NCI-H2107 treated with DMSO at 0.1 percent for 48 hours (cell line): ENCODE data around the gene MYH14.

Experiments
- DNase-seq: peaks from one replicate; lab custom pipeline; 2025; ENCODE audit not compliant: unreplicated experiment; lab: John Stamatoyannopoulos, UW

The MYH14 gene

DNA sequence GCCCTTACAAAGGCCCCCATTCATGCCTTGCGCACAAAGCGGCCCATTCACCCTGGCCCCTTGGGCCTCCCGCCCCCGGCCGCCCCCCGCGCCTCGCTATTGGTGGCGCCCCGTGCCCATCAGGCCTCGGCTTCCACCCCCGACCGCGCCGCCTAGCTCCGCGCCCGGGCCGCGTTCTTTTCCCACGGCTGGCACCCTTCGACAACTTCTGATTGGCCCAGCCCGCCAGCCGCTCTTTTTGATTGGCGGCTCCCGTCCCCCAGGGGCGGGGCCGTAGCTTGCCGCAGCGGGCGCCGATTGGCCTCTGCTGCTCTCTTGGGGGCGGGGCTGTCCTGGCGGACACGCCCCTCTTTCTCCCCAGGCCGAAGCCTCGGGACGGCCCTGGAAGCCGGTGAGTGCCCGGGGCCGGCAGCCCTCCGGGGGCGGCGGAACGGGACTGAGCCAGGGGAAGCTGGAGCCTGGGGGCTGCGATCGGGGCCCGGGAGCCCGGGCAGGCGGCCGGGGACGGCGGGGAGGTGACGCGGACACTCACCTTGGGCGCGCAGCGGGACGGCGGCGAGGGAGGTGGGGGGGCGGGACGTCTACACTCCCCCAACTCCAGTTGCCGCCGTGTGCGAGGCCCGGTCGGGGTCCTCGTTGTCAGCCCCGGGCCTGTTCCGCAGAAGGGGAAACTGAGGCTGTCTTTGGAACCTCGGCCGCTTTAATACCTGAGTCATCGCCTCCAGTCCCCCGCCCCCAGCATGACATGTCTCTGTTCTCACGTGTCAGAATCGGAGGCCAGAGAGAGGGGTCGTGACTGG lies at the start of gene MYH14:
Gene MYH14 (plus strand): TSS at position 342 of the 800 bp plus-strand sequence. CDS start 6,744 bp downstream, outside the sequence.
- DNase-seq: peak; percentile 59

DNA sequence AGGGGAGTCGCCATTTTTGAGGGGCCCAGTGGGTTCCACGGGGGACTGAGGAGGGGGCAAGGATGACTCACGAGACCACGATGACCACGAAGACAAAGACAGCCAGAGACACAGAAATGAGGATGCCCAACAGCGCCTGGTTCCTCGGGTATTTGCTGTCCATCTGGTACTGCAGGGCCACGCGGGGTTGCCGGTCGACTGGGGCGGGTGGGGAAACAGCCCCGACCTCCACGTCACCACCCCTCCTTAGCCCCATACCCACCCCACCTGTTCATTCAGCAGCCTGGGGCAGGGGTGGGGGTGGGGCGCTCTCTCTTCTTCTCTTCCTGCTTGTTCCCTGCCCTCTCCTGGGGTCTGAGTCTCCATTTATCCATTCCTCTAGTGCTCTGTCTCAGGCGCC lies 48.9 kb upstream of the MYH14 start:
- DNase-seq: no peak

DNA sequence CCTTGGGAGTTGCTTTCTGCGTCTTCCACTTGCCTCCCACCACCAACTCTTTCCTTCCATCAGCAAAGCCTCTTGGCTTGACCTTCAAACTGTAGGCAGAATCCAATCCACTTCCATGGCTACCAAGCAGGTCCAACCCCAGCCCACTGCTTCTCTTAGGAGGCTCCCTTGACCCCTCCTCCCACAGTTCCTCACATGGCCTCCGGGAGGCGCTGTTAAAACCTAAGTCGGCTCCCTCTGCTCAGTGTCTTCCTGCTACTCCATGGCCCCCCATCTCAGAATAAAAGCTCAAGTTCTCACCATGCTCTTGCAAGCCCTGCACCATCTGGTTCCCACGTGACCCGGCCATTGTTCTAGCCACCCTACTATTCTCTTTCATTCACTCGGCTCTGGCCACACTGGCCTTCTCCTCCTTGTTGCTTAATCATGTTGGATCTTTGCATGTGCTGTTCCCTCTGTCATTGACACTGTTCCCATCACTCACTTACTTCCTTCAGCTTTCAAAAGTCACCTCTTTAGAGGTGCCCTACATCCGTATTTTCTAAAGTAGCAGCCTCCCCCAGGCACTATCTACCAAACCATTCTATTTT lies 47.8 kb upstream of the MYH14 start:
- no peak for DNase-seq

DNA sequence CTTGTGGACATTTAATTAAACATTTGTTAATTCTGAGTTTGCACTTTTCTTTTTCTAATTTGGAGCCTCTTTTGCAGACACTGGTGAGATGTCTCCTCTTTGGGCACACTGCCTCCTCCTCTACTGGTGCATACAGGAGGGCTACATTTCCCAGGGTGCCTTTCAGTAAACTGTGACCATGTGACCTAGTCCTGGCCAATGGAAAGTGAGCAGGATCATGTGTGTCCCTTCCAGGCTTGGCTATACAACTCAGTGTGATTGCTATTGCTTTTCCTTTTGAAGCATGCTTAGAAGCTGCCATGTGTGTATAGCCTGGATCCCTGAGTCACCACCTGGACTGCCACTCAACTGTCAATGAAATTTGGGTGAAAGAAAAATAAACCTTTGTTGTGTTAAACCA lies 44.8 kb upstream of the MYH14 start:
- DNase-seq: no peak

DNA sequence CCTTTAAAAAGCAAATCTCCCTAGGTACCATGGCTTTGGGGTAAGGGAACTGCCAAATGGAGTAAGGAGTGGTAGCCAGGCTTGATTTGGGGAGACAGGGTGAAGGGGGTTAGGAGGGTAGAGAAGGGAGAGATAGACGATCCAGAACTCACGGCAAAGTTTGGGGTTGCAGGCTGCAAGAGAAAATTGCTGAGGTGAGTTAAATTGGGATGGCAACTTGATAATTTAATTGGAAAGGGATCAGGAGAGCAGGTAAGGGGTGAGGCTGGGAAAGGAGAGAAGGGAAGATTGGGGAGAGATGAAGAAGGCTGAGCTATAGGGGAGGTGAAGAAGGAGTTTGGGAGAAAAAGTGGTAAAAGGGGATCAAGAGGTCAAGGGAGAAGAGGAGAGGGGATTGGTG lies 44.3 kb upstream of the MYH14 start:
- no peak for DNase-seq

DNA sequence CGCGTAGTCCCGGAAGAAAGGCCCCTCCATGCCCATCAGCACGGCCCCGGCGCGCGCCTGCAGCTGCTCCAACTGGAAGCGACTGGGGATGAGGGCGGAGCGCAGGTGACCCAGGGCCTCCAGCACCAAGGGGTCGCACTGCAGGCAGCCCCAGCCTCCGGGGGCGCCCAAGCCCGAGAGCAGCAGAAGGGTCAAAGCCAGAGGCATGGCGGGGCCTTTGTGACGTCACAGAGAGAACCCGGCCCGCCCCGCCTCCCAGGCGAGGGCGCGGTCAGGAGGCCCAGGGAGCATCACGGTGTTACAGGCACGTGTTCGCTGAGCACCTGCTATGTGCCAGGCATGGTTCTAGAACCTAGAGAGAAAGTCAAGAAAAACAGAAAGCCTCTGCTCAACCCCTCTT lies 40.4 kb upstream of the MYH14 start, which contains the start of gene IZUMO2:
Gene IZUMO2 (minus strand): TSS at position 294 of the 400 bp plus-strand sequence. CDS start 87 bp downstream, at position 207.
- no peak for DNase-seq

GRCh38 chr19:50167314-50167721 lies 36.1 kb upstream of the MYH14 start:
- no peak for DNase-seq

DNA sequence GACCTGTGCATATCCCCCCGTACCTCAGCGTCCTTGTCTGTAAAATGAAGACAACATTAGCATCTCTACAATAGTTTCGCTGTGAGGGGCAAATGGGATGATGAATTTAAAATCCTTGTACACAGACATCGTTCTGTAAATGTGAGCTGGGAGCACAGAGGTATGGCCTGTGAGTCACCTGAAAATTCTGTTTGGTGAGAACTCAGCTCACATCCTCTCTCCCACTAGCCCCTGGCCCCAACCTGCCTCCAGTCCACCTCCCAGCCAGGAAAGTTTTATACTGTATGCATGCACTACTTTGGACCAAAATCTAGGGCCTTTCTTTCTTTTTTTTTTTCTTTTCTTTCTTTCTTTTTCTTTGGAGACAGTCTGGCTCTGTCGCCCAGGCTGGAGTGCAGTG lies 31.7 kb upstream of the MYH14 start:
- DNase-seq: no peak

GRCh38 chr19:50172726-50173125 lies 30.7 kb upstream of the MYH14 start:
- no peak for DNase-seq

GRCh38 chr19:50173127-50173526 lies 30.3 kb upstream of the MYH14 start:
- no peak for DNase-seq

GRCh38 chr19:50174100-50174793 lies 29.2 kb upstream of the MYH14 start:
- no peak for DNase-seq

DNA sequence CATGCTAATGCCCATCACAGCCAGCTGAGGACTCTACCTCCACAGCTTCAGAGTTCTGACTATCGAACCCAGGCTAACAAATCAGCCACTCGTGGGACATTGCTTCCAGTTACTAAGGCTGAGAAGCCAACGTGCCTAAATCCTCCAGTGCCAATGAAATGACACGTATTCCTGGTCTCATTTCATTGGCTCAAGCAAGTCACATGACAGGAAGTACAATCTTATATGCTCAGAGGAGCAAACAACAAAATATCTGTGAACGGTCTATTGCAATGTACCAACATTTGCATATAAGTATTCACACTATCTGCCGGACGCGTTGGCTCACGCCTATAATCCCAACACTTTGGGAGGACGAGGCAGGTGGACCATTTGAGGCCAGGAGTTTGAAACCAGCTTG lies 27.5 kb upstream of the MYH14 start:
- DNase-seq: no peak

- no peak for DNase-seq
Measured at GRCh38 chr19:50176775-50177174, 26.6 kb upstream of the MYH14 start.

DNA sequence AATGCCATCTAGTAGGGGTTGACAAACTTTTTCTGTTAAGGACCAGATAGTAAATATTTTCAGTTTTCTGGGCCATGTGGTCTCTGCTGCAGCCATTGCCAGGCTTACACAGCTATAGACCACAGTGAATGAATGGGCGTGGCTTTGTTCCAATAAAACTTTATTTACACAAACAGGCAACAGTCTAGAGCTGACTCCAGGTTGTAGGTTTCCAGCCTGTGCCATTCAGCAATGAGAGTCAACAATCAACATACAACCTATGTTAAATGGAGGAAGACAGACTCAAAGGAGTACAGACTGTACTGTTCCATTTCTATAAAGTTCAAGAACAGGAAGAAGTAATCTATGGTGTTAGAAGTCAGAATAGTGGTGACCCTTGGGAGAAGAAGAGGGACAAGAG lies 25.1 kb upstream of the MYH14 start:
- DNase-seq: no peak

DNA sequence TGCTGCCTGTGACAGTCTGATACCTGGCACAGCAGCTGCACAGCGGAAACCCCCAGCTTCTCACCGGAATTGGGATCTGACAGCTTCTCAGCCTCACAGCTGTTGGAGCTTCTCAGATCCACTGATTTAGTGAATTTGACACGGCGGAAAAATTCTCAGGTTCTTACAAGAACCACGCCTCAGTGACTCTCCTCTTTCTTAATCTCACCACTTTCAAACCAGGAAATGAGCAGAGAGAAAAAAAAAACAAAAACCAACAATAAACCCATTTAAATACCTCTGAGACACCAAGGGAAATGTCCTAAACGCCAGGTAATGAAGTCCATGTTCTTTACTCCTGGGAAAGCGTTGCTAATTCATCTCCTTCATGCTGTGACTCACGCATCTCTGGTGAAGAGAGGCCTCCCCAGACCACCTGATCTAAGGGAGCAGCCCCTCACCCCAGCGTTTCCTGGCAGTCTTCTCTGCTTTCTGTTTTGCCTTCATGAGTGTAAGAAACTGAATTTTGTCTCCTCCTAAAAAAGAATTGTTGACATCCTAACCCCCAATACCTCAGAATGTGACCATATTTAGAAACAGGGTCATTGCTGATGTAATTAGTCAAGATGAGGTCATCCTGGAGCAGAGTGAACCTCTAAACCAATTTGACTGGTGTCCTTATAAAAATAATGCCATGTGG lies 24.4 kb upstream of the MYH14 start:
- no peak for DNase-seq

DNA sequence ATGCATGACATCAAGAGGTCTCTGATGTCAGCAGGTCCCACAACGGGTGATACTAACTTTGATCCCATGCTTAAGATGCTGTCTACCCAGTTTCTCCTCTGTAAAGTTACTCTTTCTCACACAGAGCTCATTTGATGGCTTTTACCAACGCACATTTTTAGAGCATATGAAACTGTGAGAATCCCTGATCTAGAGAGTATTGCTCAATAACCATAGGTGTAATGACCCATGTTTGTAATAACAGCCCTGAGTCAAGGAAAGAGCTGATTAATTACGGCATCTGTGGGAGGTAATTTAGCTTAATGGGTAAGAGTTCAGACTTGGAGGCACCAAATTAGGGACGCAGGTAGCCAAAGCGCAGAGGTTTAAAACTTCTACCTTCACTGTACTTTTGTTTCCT lies 22.3 kb upstream of the MYH14 start:
- DNase-seq: no peak

GRCh38 chr19:50184196-50184595 lies 19.2 kb upstream of the MYH14 start:
- no peak for DNase-seq

DNA sequence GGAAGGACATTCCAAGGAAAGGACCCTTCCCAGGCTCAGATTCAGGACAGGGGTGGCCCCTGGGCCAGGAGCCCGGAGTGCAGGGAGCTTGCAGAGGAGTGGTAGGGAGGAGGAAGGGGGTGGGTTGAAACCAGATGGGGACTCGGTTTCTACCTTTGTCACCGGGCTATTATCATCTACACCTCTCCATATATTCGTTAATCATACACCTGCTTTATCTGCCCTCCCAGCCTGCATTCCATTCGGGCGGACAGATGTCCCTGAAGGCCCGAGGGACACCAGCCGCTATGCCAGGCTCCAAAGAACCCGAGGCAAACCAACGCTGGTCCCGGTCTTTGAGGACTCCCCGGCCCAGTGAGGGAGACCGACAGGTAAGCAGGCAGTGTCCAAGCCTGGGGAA lies 15.5 kb upstream of the MYH14 start:
- no peak for DNase-seq

GRCh38 chr19:50189331-50189730 lies 14.1 kb upstream of the MYH14 start:
- DNase-seq: no peak

- no peak for DNase-seq
Measured at GRCh38 chr19:50190439-50190891, 13.0 kb upstream of the MYH14 start.

DNA sequence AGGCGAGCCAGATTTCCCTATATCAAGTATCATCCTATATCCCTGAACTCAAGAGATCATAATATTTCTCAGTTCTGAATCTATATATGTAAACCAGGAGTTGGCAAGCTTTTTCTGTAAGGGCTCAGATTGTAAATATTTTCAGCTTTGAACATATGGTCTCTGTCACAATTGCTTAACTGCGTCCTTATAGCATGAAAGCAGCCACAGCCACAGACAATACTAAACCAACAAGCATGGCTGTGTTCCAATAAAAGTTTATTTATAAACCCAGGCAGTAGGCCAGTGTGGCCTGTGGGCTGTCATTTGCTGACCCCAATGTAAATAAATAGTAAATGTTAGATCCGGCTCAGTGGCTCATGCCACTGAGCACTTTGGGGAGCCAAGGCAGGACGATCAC lies 12.2 kb upstream of the MYH14 start:
- DNase-seq: no peak
